ENCODE results near the gene SYNDIG1. TPM values are rescaled to one million over a fixed set of nuclear protein-coding genes. Genes with fewer than 3 reads are reported as not detected.

Gene SYNDIG1
- total RNA-seq, 1 donor: 2.2 TPM

- H3K9me3 ChIP-seq (ENCODE audit: low read depth, low read length): no peaks in the 10 kb centered on the region
- H4K20me1 ChIP-seq (ENCODE audit: insufficient read depth, low read length): no peaks in the 10 kb centered on the region
- DNase-seq (ENCODE audit: insufficient read length, low spot score, missing footprints): no peak
- no peak for TF ChIP-seq CTCF (IDR thresholded peaks at IDR 0.05; ENCODE audit: extremely low read depth, low read depth, low read length)
- no peak overlapping the region for H2AFZ ChIP-seq (ENCODE audit: low read length)
- H3K4me2 ChIP-seq (ENCODE audit: insufficient read depth, low read length): no peak overlapping the region
- H3K36me3 ChIP-seq (ENCODE audit: insufficient read depth, low read length): no peaks in the 10 kb centered on the region
- no peak overlapping the region for H3K27ac ChIP-seq (ENCODE audit: low read depth, low read length)
- no peaks in the 10 kb centered on the region for H3K27me3 ChIP-seq (ENCODE audit: insufficient read depth, low read length)
- peaks cover 18% of the 10 kb centered on the region for H3K4me1 ChIP-seq (ENCODE audit: insufficient read depth, low read length)
- H3K79me2 ChIP-seq (ENCODE audit: insufficient read depth, low read length): no peaks in the 10 kb centered on the region
- H3K4me3 ChIP-seq (ENCODE audit: insufficient read depth, low read length): no peak overlapping the region
Observed at GRCh38 chr20:24498641-24499040, 29.2 kb downstream of the SYNDIG1 start.

GRCh38 chr20:24499472-24499871, 30.0 kb downstream of the SYNDIG1 start:
- TF ChIP-seq CTCF (IDR thresholded peaks at IDR 0.05; ENCODE audit: extremely low read depth, low read depth, low read length): no peak
- Histone ChIP-seq H3K27me3 (ENCODE audit: insufficient read depth, low read length) (no peaks in the 10 kb centered on the region), H3K4me3 (ENCODE audit: insufficient read depth, low read length) (no peak overlapping the region), H3K36me3 (ENCODE audit: insufficient read depth, low read length) (no peaks in the 10 kb centered on the region), H2AFZ (ENCODE audit: low read length) (no peak overlapping the region), H4K20me1 (ENCODE audit: insufficient read depth, low read length) (no peaks in the 10 kb centered on the region), H3K4me2 (ENCODE audit: insufficient read depth, low read length) (no peak overlapping the region), H3K9me3 (ENCODE audit: low read depth, low read length) (no peaks in the 10 kb centered on the region), H3K27ac (ENCODE audit: low read depth, low read length) (no peak overlapping the region), H3K4me1 (ENCODE audit: insufficient read depth, low read length) (peaks cover 19% of the 10 kb centered on the region), H3K79me2 (ENCODE audit: insufficient read depth, low read length) (no peaks in the 10 kb centered on the region)
- DNase-seq (ENCODE audit: insufficient read length, low spot score, missing footprints): no peak

- H3K4me2 ChIP-seq (ENCODE audit: insufficient read depth, low read length): peak overlapping the region; percentile 59
- no peak overlapping the region for H2AFZ ChIP-seq (ENCODE audit: low read length)
- peaks cover 3% of the 10 kb centered on the region for H3K27me3 ChIP-seq (ENCODE audit: insufficient read depth, low read length)
- H4K20me1 ChIP-seq (ENCODE audit: insufficient read depth, low read length): no peaks in the 10 kb centered on the region
- no peaks in the 10 kb centered on the region for H3K9me3 ChIP-seq (ENCODE audit: low read depth, low read length)
- DNase-seq (ENCODE audit: insufficient read length, low spot score, missing footprints): peak; percentile 98
- TF ChIP-seq CTCF (IDR thresholded peaks at IDR 0.05; ENCODE audit: extremely low read depth, low read depth, low read length): no peak
- H3K27ac ChIP-seq (ENCODE audit: low read depth, low read length): peak overlapping the region; percentile 99
- H3K4me3 ChIP-seq (ENCODE audit: insufficient read depth, low read length): no peak overlapping the region
- H3K79me2 ChIP-seq (ENCODE audit: insufficient read depth, low read length): no peaks in the 10 kb centered on the region
- H3K36me3 ChIP-seq (ENCODE audit: insufficient read depth, low read length): no peaks in the 10 kb centered on the region
- peaks cover 19% of the 10 kb centered on the region for H3K4me1 ChIP-seq (ENCODE audit: insufficient read depth, low read length)
Observed at GRCh38 chr20:24501764-24502556, 32.5 kb downstream of the SYNDIG1 start.

GRCh38 chr20:24502661-24503060, 33.2 kb downstream of the SYNDIG1 start:
- Histone ChIP-seq H4K20me1 (ENCODE audit: insufficient read depth, low read length) (no peaks in the 10 kb centered on the region), H2AFZ (ENCODE audit: low read length) (peak overlapping the region; percentile 13), H3K4me3 (ENCODE audit: insufficient read depth, low read length) (peak overlapping the region; percentile 26), H3K79me2 (ENCODE audit: insufficient read depth, low read length) (no peaks in the 10 kb centered on the region), H3K36me3 (ENCODE audit: insufficient read depth, low read length) (no peaks in the 10 kb centered on the region), H3K9me3 (ENCODE audit: low read depth, low read length) (no peaks in the 10 kb centered on the region), H3K27me3 (ENCODE audit: insufficient read depth, low read length) (peaks cover 3% of the 10 kb centered on the region), H3K27ac (ENCODE audit: low read depth, low read length) (peak overlapping the region; percentile 99), H3K4me2 (ENCODE audit: insufficient read depth, low read length) (peak overlapping the region; percentile 59), H3K4me1 (ENCODE audit: insufficient read depth, low read length) (peaks cover 19% of the 10 kb centered on the region)
- DNase-seq (ENCODE audit: insufficient read length, low spot score, missing footprints): no peak
- TF ChIP-seq CTCF (IDR thresholded peaks at IDR 0.05; ENCODE audit: extremely low read depth, low read depth, low read length): no peak
